Activated T-cell treated with anti-CD3 and anti-CD28 coated beads, Interleukin-2, amount 50 U/mL, for 4 hours (primary cell): ENCODE data around the gene ARHGAP8. TPM values are rescaled to one million over a fixed set of nuclear protein-coding genes. Genes with fewer than 3 reads are reported as not detected.
"Not testable (repeated sequence)": the region's sequence is repeated elsewhere in the genome, so short reads cannot be mapped to it uniquely, and the experiment has no call there.

Experiments
- ATAC-seq, 2 donors: fragments of 200-7000 bp; cut with Tn5 transposase; one replicate each; pipeline ENCODE4 v1.10.0; 2021
- DNase-seq: peaks from one replicate; pipeline ENCODE4 v3.0.0-alpha.2; 2020
- H3K27me3 Mint-ChIP-seq: one replicate; pipeline ENCODE4 v1.8.0; 2021; ENCODE audit warnings: low read depth, mixed read lengths
- H3K36me3 Mint-ChIP-seq: one replicate; pipeline ENCODE4 v1.8.0; 2022; ENCODE audit warnings: mixed read lengths; ENCODE audit not compliant: insufficient read depth
- H3K4me1 Mint-ChIP-seq: one replicate; pipeline ENCODE4 v1.8.0; 2021; ENCODE audit warnings: low read depth, mixed read lengths
- H3K4me3 Mint-ChIP-seq: one replicate; pipeline ENCODE4 v1.8.0; 2021; ENCODE audit warnings: mild to moderate bottlenecking, moderate library complexity, mixed read lengths
- H3K9me3 Mint-ChIP-seq: one replicate; pipeline ENCODE4 v1.8.0; 2021; ENCODE audit warnings: mixed read lengths
- total RNA-seq, 3 donors: library from RNA; stranded (reverse); gene quantifications; one replicate each; pipeline ENCODE4 v1.2.1, GENCODE V29; 2021

The ARHGAP8 gene
- total RNA-seq, 3 donors from 2014 or later, result 0.53 to 2.0 (median 1.0) TPM

DNA sequence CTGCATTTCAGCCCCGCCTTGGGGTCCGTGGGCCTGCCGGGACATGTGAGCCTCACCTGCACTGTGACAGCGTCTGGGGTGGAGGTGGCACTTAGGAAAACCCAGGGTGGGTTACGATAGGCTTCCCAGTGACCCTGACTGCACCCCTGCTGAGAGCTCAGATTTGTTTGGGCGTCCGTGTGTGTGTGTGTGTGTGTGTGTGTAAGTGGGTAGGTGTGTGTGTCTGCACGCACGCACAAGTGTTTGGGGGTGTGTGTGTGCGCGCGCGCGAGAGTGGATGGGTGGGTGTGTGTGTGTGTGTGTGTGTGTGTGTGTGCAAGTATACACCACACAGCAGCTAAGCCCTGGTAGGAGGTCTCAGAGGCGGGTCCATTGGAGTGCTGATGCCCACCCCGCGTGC lies 12.1 kb upstream of the ARHGAP8 start:
- Mint-ChIP-seq H3K9me3 (no peaks in the 10 kb centered on the region), H3K36me3 (no peaks in the 10 kb centered on the region), H3K27me3 (no peaks in the 10 kb centered on the region), H3K4me3 (no peak overlapping the region), H3K4me1 (peaks cover 1% of the 10 kb centered on the region)
- DNase-seq, result no peak
- ATAC-seq, result no peak

GRCh38 chr22:44741929-44742328 lies 10.4 kb upstream of the ARHGAP8 start:
- Mint-ChIP-seq H3K4me3 (no peak overlapping the region), H3K27me3 (peaks cover 3% of the 10 kb centered on the region), H3K36me3 (no peaks in the 10 kb centered on the region), H3K9me3 (no peaks in the 10 kb centered on the region), H3K4me1 (no peaks in the 10 kb centered on the region)
- DNase-seq (no peak), ATAC-seq (no peak)

DNA sequence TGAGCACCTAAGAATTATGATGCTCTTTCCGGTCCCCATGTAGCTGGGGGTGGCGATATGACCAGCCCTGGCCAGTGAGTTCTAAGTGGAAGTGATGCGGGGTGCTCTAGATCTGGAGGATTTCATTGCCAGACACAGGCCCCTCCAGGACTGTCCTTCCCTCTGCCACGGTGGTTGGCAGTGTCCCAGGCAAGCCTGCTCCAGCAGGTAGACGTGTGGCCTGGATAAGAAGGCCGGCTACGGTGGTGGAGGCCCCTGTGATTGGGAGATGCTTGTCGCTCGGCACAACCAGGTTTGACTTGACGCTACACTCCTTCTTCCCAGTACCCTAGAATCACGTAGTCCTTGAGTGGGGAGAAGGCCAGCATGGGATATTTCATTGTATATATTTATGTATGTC lies 9.1 kb upstream of the ARHGAP8 start:
- no peaks in the 10 kb centered on the region for H3K4me1 Mint-ChIP-seq
- no peak for ATAC-seq
- H3K9me3 Mint-ChIP-seq, result no peaks in the 10 kb centered on the region
- no peak for DNase-seq
- H3K27me3 Mint-ChIP-seq, result peaks cover 9% of the 10 kb centered on the region
- no peaks in the 10 kb centered on the region for H3K36me3 Mint-ChIP-seq
- no peak overlapping the region for H3K4me3 Mint-ChIP-seq

- Mint-ChIP-seq H3K36me3 (no peaks in the 10 kb centered on the region), H3K4me3 (no peak overlapping the region), H3K4me1 (no peaks in the 10 kb centered on the region), H3K9me3 (no peaks in the 10 kb centered on the region), H3K27me3 (peaks cover 9% of the 10 kb centered on the region)
- no peak for DNase-seq
- ATAC-seq, result no peak
Observed at GRCh38 chr22:44743804-44744211, 8.6 kb upstream of the ARHGAP8 start.

DNA sequence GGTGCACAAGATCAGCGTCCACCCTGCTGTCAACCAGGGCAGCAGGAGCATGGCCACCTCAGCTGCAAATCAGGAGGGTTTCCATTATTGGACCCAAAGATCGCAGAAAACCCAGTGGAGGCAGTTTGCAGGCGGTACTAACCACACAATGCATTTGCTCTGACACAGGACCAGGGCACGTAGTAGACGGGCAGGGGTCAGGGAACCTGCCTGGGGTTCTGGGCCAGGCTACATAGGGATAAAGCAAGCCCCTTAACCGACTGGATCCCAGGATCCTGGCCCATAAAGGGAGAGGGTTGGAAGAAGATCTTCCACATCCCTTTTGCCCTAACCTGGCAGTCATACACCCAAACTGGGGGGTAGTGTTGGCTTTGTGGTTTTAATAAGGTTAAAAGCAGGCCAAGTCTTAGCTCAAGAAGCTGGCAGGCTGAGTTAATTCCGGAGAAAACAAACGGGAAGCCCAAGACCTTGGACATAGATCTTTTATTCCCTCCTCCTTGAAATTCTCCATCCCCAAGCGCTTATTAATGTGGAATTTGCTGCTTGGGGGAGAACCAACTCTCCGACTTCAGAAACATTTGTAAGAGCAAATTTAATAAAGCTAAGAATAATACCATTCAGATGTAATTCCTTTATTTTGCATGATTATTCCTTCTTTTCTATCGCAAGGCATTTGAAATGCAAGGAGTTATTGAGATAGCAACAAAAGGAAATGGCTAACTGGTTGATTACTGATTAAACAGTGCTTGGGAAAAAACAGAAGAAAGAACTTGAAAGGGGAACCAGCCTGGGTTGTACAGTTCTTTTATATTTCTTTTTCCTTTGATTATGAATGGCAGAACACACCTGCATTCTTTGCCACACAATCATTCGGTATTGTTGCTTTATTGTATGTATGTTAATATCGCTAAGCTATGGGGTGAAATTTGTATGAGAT lies 6.3 kb upstream of the ARHGAP8 start:
- no peaks in the 10 kb centered on the region for H3K36me3 Mint-ChIP-seq
- no peaks in the 10 kb centered on the region for H3K4me1 Mint-ChIP-seq
- no peak overlapping the region for H3K4me3 Mint-ChIP-seq
- ATAC-seq, result no peak
- no peaks in the 10 kb centered on the region for H3K9me3 Mint-ChIP-seq
- peaks cover 19% of the 10 kb centered on the region for H3K27me3 Mint-ChIP-seq
- no peak for DNase-seq

GRCh38 chr22:44747784-44748127 lies 4.6 kb upstream of the ARHGAP8 start:
- not testable (repeated sequence) for DNase-seq, ATAC-seq, H3K4me1 Mint-ChIP-seq, H3K9me3 Mint-ChIP-seq, H3K4me3 Mint-ChIP-seq, H3K36me3 Mint-ChIP-seq
- peaks cover 27% of the 10 kb centered on the region for H3K27me3 Mint-ChIP-seq

- DNase-seq (no peak), ATAC-seq (no peak)
- Mint-ChIP-seq H3K36me3 (no peaks in the 10 kb centered on the region), H3K27me3 (peaks cover 35% of the 10 kb centered on the region), H3K4me3 (no peak overlapping the region), H3K9me3 (no peaks in the 10 kb centered on the region), H3K4me1 (peaks cover 3% of the 10 kb centered on the region)
Observed at GRCh38 chr22:44748524-44748923, 3.9 kb upstream of the ARHGAP8 start.

- ATAC-seq (no peak), DNase-seq (no peak)
- Mint-ChIP-seq H3K9me3 (no peaks in the 10 kb centered on the region), H3K4me3 (no peak overlapping the region), H3K27me3 (peaks cover 54% of the 10 kb centered on the region), H3K4me1 (peaks cover 3% of the 10 kb centered on the region), H3K36me3 (no peaks in the 10 kb centered on the region)
Observed at GRCh38 chr22:44750481-44750880, 1.9 kb upstream of the ARHGAP8 start.

GRCh38 chr22:44753189-44754042 lies 1.0 kb downstream of the ARHGAP8 start:
- H3K4me1 Mint-ChIP-seq, result peaks cover 3% of the 10 kb centered on the region
- H3K27me3 Mint-ChIP-seq, result peaks cover 52% of the 10 kb centered on the region
- H3K36me3 Mint-ChIP-seq, result no peaks in the 10 kb centered on the region
- H3K4me3 Mint-ChIP-seq, result peak overlapping the region; percentile 75
- ATAC-seq (no peak), DNase-seq (no peak)
- H3K9me3 Mint-ChIP-seq, result no peaks in the 10 kb centered on the region

- H3K27me3 Mint-ChIP-seq, result peaks cover 59% of the 10 kb centered on the region
Observed at GRCh38 chr22:44754998-44755397, 2.6 kb downstream of the ARHGAP8 start.

GRCh38 chr22:44755417-44755816 lies 3.0 kb downstream of the ARHGAP8 start:
- ATAC-seq (no peak), DNase-seq (no peak)
- Mint-ChIP-seq H3K27me3 (peaks cover 54% of the 10 kb centered on the region), H3K4me1 (peaks cover 3% of the 10 kb centered on the region), H3K36me3 (no peaks in the 10 kb centered on the region), H3K9me3 (no peaks in the 10 kb centered on the region), H3K4me3 (no peak overlapping the region)

More at GRCh38 chr22:44754998-44755397, 2.6 kb downstream of the ARHGAP8 start:
- Mint-ChIP-seq H3K4me3 (no peak overlapping the region), H3K9me3 (no peaks in the 10 kb centered on the region), H3K4me1 (peaks cover 3% of the 10 kb centered on the region), H3K36me3 (no peaks in the 10 kb centered on the region)
- DNase-seq, result no peak
- no peak for ATAC-seq

- ATAC-seq, result no peak
Observed at GRCh38 chr22:44755956-44756361, 3.6 kb downstream of the ARHGAP8 start.

GRCh38 chr22:44758344-44758973 lies 6.1 kb downstream of the ARHGAP8 start:
- peaks cover 39% of the 10 kb centered on the region for H3K27me3 Mint-ChIP-seq
- DNase-seq (no peak), ATAC-seq (no peak)
- H3K4me1 Mint-ChIP-seq, result no peaks in the 10 kb centered on the region
- no peak overlapping the region for H3K4me3 Mint-ChIP-seq
- no peaks in the 10 kb centered on the region for H3K36me3 Mint-ChIP-seq
- H3K9me3 Mint-ChIP-seq, result peaks cover 5% of the 10 kb centered on the region

More at GRCh38 chr22:44755956-44756361, 3.6 kb downstream of the ARHGAP8 start:
- no peak overlapping the region for H3K4me3 Mint-ChIP-seq
- no peaks in the 10 kb centered on the region for H3K9me3 Mint-ChIP-seq
- peaks cover 52% of the 10 kb centered on the region for H3K27me3 Mint-ChIP-seq
- H3K36me3 Mint-ChIP-seq, result no peaks in the 10 kb centered on the region
- H3K4me1 Mint-ChIP-seq, result peaks cover 3% of the 10 kb centered on the region
- DNase-seq, result no peak

GRCh38 chr22:44759001-44759400 lies 6.6 kb downstream of the ARHGAP8 start:
- Mint-ChIP-seq H3K27me3 (peaks cover 34% of the 10 kb centered on the region), H3K9me3 (peaks cover 5% of the 10 kb centered on the region), H3K4me3 (no peak overlapping the region), H3K4me1 (no peaks in the 10 kb centered on the region), H3K36me3 (no peaks in the 10 kb centered on the region)
- no peak for ATAC-seq
- no peak for DNase-seq
